ENCODE measurements around the gene VCL.

DNA sequence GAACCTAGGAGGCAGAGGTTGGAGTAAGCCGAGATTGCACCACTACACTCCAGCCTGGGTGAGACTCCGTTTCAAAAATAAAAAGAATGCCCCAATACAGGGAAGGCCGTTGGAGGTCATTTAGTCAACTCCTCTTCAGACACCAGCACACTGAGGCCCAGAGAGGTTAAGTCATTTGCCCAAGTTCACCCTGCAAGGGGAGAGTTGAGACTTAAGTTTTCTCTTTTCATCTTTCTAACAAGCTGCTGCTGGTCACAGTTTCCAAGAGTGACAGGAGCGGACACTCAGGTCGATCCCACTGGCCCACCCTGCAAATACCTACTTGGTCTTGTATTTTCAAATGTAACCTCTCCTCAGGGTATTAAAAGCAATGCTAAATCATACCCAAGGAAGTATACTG is 30.4 kb upstream of the VCL start:
- TF ChIP-seq, protein P1, sequence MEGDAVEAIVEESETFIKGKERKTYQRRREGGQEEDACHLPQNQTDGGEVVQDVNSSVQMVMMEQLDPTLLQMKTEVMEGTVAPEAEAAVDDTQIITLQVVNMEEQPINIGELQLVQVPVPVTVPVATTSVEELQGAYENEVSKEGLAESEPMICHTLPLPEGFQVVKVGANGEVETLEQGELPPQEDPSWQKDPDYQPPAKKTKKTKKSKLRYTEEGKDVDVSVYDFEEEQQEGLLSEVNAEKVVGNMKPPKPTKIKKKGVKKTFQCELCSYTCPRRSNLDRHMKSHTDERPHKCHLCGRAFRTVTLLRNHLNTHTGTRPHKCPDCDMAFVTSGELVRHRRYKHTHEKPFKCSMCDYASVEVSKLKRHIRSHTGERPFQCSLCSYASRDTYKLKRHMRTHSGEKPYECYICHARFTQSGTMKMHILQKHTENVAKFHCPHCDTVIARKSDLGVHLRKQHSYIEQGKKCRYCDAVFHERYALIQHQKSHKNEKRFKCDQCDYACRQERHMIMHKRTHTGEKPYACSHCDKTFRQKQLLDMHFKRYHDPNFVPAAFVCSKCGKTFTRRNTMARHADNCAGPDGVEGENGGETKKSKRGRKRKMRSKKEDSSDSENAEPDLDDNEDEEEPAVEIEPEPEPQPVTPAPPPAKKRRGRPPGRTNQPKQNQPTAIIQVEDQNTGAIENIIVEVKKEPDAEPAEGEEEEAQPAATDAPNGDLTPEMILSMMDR (IDR thresholded peaks at IDR 0.05): no peak
- no peak for TF ChIP-seq POLR2A (IDR thresholded peaks at IDR 0.05)
- TF ChIP-seq EP300 (IDR thresholded peaks at IDR 0.05): no peak
